Astrocyte (in vitro differentiated cells and primary cell): ENCODE measurements around the gene DYRK1A. TPM values are rescaled to one million over a fixed set of nuclear protein-coding genes. Genes with fewer than 3 reads are reported as not detected.

Experiments used
- DNase-seq: peaks from one replicate; pipeline ENCODE4 v3.0.0-alpha.2; 2010; ENCODE audit warnings: low read depth
- FAIRE-seq: peaks from 2 replicates; lab custom pipeline; 2011; peaks lifted over from hg19 to GRCh38; lab: Jason Lieb, UNC
- H2AFZ ChIP-seq: 2 replicates; pipeline ENCODE4 v1.6.0; 2012; ENCODE audit warnings: low read depth, low read length, inconsistent platforms
- H3K27ac ChIP-seq: 2 replicates; pipeline ENCODE4 v1.5.1; 2011; ENCODE audit warnings: low read depth, low read length, inconsistent platforms
- H3K27me3 ChIP-seq: 2 replicates; pipeline ENCODE4 v1.6.0; 2011; ENCODE audit warnings: low read length, inconsistent platforms; ENCODE audit not compliant: insufficient read depth
- H3K36me3 ChIP-seq: 2 replicates; pipeline ENCODE4 v1.5.1; 2011; ENCODE audit warnings: low read length, inconsistent platforms; ENCODE audit not compliant: insufficient read depth
- H3K4me1 ChIP-seq: 2 replicates; pipeline ENCODE4 v1.5.1; 2011; ENCODE audit warnings: low read length, inconsistent platforms; ENCODE audit not compliant: insufficient read depth
- H3K4me2 ChIP-seq: 2 replicates; pipeline ENCODE4 v1.6.0; 2012; ENCODE audit warnings: low read length, inconsistent platforms
- H3K4me3 ChIP-seq: 2 replicates; pipeline ENCODE4 v1.5.1; 2011; ENCODE audit warnings: low read depth, mild to moderate bottlenecking, low read length, inconsistent platforms; ENCODE audit not compliant: insufficient read depth
- H3K79me2 ChIP-seq: 2 replicates; pipeline ENCODE4 v1.6.0; 2012; ENCODE audit warnings: mild to moderate bottlenecking, low read length, inconsistent platforms; ENCODE audit not compliant: insufficient read depth
- H3K9ac ChIP-seq: 2 replicates; pipeline ENCODE4 v1.6.0; 2012; ENCODE audit warnings: mild to moderate bottlenecking, low read length, inconsistent platforms
- H3K9me3 ChIP-seq: 2 replicates; pipeline ENCODE4 v1.5.1; 2012; ENCODE audit warnings: low read depth, mild to moderate bottlenecking, low read length, inconsistent platforms; ENCODE audit not compliant: insufficient read depth
- H4K20me1 ChIP-seq: 2 replicates; pipeline ENCODE4 v1.6.0; 2012; ENCODE audit warnings: low read length, inconsistent platforms; ENCODE audit not compliant: insufficient read depth
- H3K27ac Mint-ChIP-seq: one replicate; pipeline ENCODE4 v1.8.0; 2021; ENCODE audit warnings: mild to moderate bottlenecking, mixed read lengths; ENCODE audit not compliant: unreplicated experiment
- H3K27me3 Mint-ChIP-seq: one replicate; pipeline ENCODE4 v1.8.0; 2021; ENCODE audit warnings: low read depth, mixed read lengths; ENCODE audit not compliant: unreplicated experiment
- H3K36me3 Mint-ChIP-seq: one replicate; pipeline ENCODE4 v1.8.0; 2021; ENCODE audit warnings: low read depth, mixed read lengths; ENCODE audit not compliant: unreplicated experiment
- H3K4me1 Mint-ChIP-seq: one replicate; pipeline ENCODE4 v1.8.0; 2021; ENCODE audit warnings: low read depth, mixed read lengths; ENCODE audit not compliant: unreplicated experiment
- H3K4me3 Mint-ChIP-seq: one replicate; pipeline ENCODE4 v1.8.0; 2021; ENCODE audit warnings: mild to moderate bottlenecking, moderate library complexity, mixed read lengths; ENCODE audit not compliant: unreplicated experiment
- H3K9me3 Mint-ChIP-seq: one replicate; pipeline ENCODE4 v1.8.0; 2021; ENCODE audit warnings: mild to moderate bottlenecking, mixed read lengths; ENCODE audit not compliant: unreplicated experiment
- EZH2 ChIP-seq: IDR thresholded peaks from 2 replicates; pipeline ENCODE4 v1.6.1; 2012; ENCODE audit warnings: mild to moderate bottlenecking, low read length, inconsistent platforms; ENCODE audit not compliant: insufficient read depth
- total RNA-seq: library from RNA; stranded (reverse); gene quantifications from 2 replicates; pipeline ENCODE4 v1.2.1, GENCODE V29; 2021
- TF ChIP-seq, protein P1 (sequence below): IDR thresholded peaks from 2 replicates; pipeline ENCODE4 v1.5.1; 2011; ENCODE audit warnings: low read depth, mild to moderate bottlenecking, inconsistent platforms, low read length, moderate library complexity; ENCODE audit not compliant: insufficient read depth

The DYRK1A gene
- total RNA-seq, 1 donor from 2014 or later, result 44.6 TPM

DNA sequence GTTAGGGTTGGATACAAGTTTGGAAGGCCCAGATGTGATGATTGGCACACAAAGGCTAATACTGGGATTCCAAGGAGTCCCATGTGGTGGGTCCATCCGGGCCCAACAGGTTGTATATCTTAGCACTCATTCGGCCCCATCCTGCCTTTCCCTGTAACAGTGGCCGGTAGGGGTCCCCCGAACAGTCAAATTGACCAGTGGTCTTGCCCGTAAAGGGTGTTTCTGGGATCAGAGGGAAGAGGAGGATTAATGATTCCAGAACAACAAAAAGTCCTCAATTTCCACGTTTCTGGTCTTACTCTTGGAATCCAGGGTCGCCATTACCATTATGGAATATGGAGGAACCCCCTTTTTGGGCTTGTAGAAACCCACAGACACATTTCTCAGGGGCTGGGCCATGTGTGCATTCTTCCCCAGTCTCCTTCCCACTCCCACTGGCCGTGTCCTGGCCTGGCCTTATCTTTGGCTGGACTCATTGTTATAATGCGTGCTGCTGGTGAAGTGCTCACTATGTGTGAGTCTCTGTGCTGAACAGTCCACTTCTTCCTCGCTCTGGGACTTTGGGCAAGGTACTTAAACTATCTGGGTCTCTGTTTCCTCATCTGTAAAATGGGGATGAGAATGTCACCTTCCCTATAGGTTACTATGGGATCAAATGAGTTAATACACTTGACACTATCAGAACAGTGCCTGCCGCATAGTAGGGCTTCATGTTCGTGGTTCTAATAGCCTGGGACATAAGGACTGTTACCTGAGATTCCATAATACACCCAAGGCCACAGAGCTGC lies 161.8 kb downstream of the DYRK1A start:
- Mint-ChIP-seq H3K27ac (no peak overlapping the region), H3K4me3 (no peak overlapping the region), H3K4me1 (peaks cover 5% of the 10 kb centered on the region), H3K36me3 (no peaks in the 10 kb centered on the region), H3K27me3 (no peaks in the 10 kb centered on the region), H3K9me3 (no peaks in the 10 kb centered on the region)
- H4K20me1 ChIP-seq, result no peaks in the 10 kb centered on the region
- no peak for FAIRE-seq
- H3K4me1 ChIP-seq, result peaks cover 3% of the 10 kb centered on the region
- H3K4me2 ChIP-seq, result no peak overlapping the region
- no peak overlapping the region for H2AFZ ChIP-seq
- no peak for TF ChIP-seq EZH2
- TF ChIP-seq, protein P1, sequence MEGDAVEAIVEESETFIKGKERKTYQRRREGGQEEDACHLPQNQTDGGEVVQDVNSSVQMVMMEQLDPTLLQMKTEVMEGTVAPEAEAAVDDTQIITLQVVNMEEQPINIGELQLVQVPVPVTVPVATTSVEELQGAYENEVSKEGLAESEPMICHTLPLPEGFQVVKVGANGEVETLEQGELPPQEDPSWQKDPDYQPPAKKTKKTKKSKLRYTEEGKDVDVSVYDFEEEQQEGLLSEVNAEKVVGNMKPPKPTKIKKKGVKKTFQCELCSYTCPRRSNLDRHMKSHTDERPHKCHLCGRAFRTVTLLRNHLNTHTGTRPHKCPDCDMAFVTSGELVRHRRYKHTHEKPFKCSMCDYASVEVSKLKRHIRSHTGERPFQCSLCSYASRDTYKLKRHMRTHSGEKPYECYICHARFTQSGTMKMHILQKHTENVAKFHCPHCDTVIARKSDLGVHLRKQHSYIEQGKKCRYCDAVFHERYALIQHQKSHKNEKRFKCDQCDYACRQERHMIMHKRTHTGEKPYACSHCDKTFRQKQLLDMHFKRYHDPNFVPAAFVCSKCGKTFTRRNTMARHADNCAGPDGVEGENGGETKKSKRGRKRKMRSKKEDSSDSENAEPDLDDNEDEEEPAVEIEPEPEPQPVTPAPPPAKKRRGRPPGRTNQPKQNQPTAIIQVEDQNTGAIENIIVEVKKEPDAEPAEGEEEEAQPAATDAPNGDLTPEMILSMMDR, result no peak
- H3K79me2 ChIP-seq, result no peaks in the 10 kb centered on the region
- no peak overlapping the region for H3K4me3 ChIP-seq
- H3K9ac ChIP-seq, result no peak overlapping the region
- H3K36me3 ChIP-seq, result no peaks in the 10 kb centered on the region
- H3K9me3 ChIP-seq, result no peaks in the 10 kb centered on the region
- no peak overlapping the region for H3K27ac ChIP-seq
- no peak for DNase-seq
- peaks cover 4% of the 10 kb centered on the region for H3K27me3 ChIP-seq

DNA sequence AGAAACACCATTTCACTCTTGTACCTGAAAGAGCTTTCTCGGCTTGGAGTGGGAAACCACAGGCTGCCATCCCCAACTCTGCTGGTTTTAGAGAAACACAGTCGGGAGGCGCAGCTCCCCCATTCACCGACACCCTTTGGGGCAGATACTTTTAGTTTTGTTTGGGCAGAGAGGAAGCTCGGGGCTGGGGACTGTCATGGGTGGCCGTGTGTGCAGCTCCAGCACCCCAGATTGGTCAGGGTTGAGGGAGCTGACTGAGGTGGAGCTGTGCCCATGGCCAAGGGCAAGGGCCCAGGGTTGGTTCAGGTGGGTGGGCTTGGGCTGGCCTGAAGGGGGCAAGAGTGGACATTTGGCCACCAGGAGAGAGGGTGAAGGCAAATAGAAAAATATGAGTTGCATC lies 163.1 kb downstream of the DYRK1A start:
- FAIRE-seq, result no peak
- Histone ChIP-seq H3K27me3 (peaks cover 7% of the 10 kb centered on the region), H4K20me1 (no peaks in the 10 kb centered on the region), H3K9me3 (no peaks in the 10 kb centered on the region), H3K4me2 (no peak overlapping the region), H3K4me1 (peaks cover 6% of the 10 kb centered on the region), H3K79me2 (no peaks in the 10 kb centered on the region), H3K27ac (no peak overlapping the region), H3K9ac (no peak overlapping the region), H3K4me3 (no peak overlapping the region), H3K36me3 (no peaks in the 10 kb centered on the region), H2AFZ (no peak overlapping the region)
- H3K4me1 Mint-ChIP-seq, result peaks cover 8% of the 10 kb centered on the region
- no peak for DNase-seq
- H3K36me3 Mint-ChIP-seq, result peaks cover 3% of the 10 kb centered on the region
- TF ChIP-seq, protein P1, result no peak
- TF ChIP-seq EZH2, result no peak
- H3K27ac Mint-ChIP-seq, result no peak overlapping the region
- peaks cover 3% of the 10 kb centered on the region for H3K9me3 Mint-ChIP-seq
- H3K27me3 Mint-ChIP-seq, result peaks cover 2% of the 10 kb centered on the region
- no peak overlapping the region for H3K4me3 Mint-ChIP-seq

DNA sequence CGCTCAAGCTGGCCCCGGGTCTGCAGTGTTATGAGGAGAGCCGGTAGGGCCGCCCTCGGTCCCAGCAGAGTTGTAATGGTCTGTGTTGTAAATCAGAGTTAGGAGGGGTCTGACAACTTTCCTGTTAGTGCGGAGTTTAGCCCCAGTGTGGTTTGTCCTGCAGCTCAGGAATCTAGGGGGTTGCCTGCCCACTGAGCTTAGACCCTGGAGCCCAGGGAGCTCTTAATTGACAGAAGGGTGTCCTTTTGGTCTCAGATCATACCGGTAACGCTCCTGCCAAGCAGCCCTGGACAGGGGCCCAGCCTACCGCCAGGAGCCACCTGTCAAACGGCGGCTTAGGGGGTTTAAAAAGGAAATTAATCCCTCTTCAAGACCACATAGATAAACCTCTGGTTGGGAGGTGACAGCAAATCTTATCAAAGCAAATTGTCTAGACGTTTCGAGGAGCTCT lies 164.4 kb downstream of the DYRK1A start:
- H3K36me3 Mint-ChIP-seq, result peaks cover 3% of the 10 kb centered on the region
- H3K4me3 Mint-ChIP-seq, result no peak overlapping the region
- Histone ChIP-seq H3K4me2 (no peak overlapping the region), H3K36me3 (no peaks in the 10 kb centered on the region), H2AFZ (no peak overlapping the region), H3K9me3 (no peaks in the 10 kb centered on the region), H3K9ac (no peak overlapping the region), H3K27ac (no peak overlapping the region), H3K4me1 (peaks cover 6% of the 10 kb centered on the region), H3K4me3 (no peak overlapping the region), H4K20me1 (no peaks in the 10 kb centered on the region), H3K79me2 (no peaks in the 10 kb centered on the region), H3K27me3 (peaks cover 8% of the 10 kb centered on the region)
- DNase-seq (no peak), FAIRE-seq (no peak)
- peaks cover 8% of the 10 kb centered on the region for H3K9me3 Mint-ChIP-seq
- no peak overlapping the region for H3K27ac Mint-ChIP-seq
- TF ChIP-seq, protein P1, result no peak
- TF ChIP-seq EZH2, result peak; percentile 29
- peaks cover 5% of the 10 kb centered on the region for H3K4me1 Mint-ChIP-seq
- H3K27me3 Mint-ChIP-seq, result peaks cover 3% of the 10 kb centered on the region
